HG03439 (cell line): Measurements from ENCODE around the gene NDFIP1.

Experiments used
- ATAC-seq: cut with Tn5 transposase; IDR thresholded peaks from one replicate; pipeline ENCODE4 v1.9.1; 2021; ENCODE audit warnings: mild to moderate bottlenecking, moderate library complexity; ENCODE audit not compliant: unreplicated experiment

The NDFIP1 gene

GRCh38 chr5:142091012-142091411, 17.6 kb upstream of the NDFIP1 start:
- ATAC-seq, result no peak

- no peak for ATAC-seq
Observed at GRCh38 chr5:142091922-142092321, 16.7 kb upstream of the NDFIP1 start.

DNA sequence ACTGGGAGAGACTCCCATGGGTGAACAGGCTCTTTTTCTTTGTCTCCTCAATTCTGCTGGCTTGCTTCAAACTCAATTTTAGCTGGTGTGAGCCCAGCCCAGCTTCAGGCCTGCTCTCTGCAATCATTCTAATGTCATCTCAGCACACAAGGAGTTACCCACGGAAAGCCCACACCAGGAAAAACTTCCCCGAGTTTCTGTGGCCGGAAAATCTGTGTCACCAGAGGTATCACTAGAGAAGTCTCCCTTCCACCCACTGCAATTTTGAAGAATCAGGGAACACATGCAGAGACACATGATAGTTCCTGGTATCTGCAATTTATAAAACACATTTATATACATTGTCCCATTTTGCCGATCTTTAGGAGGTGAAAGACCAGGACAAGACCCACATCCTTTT, 13.5 kb upstream of the NDFIP1 start:
- no peak for ATAC-seq

GRCh38 chr5:142095651-142096330, 12.8 kb upstream of the NDFIP1 start:
- ATAC-seq, result no peak

DNA sequence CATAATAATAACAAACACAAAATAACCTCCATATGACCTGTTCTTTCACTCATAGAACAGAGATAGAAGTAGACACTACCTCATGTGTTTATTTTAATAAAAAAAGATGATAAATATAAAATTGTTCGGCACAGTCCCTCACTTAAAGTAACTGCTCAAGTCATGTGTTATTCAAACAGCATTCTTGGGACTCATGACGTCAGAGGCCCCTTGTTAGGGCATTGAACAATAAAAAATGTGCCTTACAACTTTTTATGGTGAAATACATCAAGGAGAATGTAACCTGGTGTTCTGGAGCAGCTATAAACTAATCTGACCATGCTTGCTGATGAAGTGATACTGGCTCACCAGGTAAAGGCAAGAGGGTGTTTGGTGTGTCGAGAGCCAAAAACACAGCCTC, 12.2 kb upstream of the NDFIP1 start:
- no peak for ATAC-seq

GRCh38 chr5:142097681-142098080, 10.9 kb upstream of the NDFIP1 start:
- ATAC-seq, result no peak

DNA sequence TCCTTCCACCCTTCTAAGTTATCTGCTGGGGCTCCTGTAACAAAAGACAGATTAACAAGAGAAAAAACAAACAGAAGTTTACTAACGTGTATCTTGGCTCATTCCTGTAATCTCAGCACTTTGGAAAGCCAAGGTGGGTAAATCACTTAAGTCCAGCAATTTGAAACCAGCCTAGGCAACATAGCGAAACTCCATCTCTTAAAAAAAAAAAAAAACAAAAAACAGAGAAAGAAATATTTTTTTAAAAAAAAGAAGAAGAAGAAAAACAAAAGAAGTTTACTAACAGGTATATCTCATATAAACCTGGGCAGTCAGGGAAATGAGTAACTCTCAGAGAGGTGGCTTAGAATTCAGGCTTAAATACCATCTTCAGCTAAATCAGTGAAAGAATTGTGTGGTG, 10.3 kb upstream of the NDFIP1 start:
- ATAC-seq, result no peak

GRCh38 chr5:142098931-142099330, 9.6 kb upstream of the NDFIP1 start:
- ATAC-seq, result no peak

- ATAC-seq, result no peak
Observed at GRCh38 chr5:142100307-142100706, 8.3 kb upstream of the NDFIP1 start.

DNA sequence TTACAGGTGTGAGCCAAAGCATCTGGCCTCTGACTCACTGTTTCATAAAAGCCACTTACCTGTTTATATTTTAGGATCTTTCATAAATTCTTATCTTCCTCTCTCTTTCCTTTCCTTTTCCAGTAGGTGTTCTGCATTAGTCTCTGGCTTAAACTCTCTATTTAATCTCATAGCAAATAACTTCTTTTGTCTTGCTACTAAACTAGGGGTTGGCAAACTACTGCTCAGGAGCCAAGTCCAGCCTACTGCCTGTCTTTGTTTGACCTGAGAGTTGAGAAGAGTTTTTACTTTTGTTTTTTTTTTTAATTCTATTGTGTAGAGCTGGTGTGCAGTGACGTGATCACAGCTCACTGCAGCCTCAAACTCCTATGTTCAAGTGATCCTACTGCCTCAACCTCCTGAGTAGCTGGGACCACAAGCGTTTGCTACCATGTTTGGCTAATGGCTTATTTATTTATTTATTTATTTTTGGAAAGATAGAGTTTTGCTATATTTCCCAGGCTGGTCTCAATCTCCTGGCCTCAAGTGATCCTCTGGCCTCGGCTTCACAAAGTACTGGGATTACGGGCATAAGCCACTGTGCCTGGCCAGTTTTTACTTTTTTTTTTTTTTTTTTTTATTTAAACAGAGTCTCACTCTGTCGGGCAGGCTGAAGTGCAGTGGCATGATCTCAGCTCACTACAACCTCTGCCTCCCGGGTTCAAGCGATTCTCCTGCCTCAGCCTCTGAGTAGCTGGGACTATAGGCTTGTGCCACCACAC, 5.4 kb upstream of the NDFIP1 start:
- ATAC-seq, result no peak

- no peak for ATAC-seq
Observed at GRCh38 chr5:142104491-142104890, 4.1 kb upstream of the NDFIP1 start.

GRCh38 chr5:142106061-142106460, 2.5 kb upstream of the NDFIP1 start:
- ATAC-seq, result no peak

DNA sequence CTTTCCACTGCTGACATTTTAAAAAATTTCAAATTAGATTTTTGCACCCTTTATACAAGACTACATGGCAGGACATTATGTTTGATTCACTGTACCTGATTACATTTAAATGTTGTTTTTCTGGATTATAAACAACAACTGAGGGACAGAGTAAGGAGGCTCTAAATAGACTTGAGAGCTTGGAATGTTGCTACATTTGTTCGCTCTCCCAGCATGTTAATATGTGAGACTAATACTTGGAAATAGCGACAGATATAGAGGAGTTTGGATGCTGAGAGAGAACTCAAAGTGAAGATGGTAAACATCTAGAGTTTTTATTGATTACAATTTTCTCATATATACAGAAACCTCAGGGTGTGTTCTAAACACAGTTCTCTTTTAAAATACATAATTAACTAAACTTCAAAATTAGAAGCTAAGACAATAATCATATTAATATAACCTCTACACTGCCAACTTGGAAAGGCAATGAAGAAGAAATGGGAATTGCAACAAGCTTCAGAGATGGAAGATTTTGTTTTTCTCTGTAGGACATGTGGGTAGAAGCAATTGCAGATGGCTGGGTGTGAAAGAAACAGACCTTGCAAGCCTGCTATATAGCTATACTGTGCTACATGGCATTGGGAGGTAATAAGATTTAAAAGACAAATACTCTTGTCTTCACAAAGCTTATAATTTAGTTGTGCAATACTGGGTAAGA, 1.4 kb upstream of the NDFIP1 start:
- ATAC-seq, result no peak

- no peak for ATAC-seq
Observed at GRCh38 chr5:142107736-142108431, 695 bp upstream of the NDFIP1 start.

- ATAC-seq, result no peak
Observed at GRCh38 chr5:142109331-142110045, 909 bp downstream of the NDFIP1 start.

- no peak for ATAC-seq
Observed at GRCh38 chr5:142110046-142110531, 1.5 kb downstream of the NDFIP1 start.

DNA sequence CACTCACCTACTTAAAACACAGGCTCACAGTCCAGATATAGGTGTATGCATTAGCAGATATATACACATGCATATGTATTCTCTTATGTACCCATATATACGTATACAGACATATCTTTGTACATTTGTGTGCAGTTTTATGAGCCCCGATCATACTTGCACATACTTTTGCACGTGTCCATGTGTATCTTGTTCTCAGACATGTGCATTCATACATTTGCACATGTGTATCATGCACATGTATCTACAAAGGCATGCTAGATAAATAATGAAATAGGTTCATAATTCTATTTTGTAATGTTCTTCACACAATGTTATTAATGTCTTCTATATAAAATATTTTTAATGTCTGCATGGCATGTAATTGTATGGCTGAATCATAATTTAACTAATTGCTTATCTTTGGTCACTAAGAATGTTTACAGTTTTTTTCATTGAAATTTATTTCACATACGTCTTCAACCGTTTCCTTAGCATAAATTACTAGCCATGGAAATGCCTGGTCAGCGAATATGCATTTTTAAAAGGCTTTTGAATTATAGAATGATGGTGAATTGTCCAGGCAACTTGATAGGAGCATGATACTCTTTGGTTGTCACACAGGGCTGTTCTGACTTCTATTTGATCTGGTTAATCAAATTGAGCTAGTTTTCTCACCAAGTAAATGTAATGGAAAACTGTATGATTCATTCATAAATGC, 2.6 kb downstream of the NDFIP1 start:
- no peak for ATAC-seq

GRCh38 chr5:142114687-142115086, 6.1 kb downstream of the NDFIP1 start:
- no peak for ATAC-seq

DNA sequence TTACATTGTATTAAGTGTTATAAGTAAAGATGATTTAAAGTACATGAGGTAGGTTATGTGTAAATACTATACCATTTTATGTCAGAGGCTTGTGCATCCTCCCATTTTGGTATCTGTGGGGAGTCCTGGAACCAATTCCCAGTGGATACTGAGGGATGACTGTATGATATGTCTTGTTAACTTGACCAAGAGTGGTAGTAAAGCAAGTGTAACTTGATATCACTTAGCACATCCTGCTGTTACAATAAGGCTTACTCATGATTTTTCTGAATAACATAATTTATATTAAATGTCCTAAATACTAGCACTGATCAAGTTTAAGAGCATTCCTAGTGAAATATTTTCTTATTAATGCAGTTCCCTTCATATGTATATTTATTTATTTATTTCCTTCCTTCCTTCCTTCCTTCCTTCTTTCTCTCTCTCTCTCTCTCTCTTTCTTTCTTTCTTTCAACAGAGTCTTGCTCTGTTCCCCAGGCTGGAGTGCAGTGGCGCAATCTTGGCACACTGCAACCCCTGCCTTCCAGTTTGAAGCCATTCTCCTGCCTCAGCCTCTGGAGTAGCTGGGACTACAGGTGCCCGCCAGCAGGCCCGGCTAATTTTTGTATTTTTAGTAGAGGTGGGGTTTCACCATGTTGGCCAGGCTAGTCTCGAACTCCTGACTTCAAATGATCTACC, 7.5 kb downstream of the NDFIP1 start:
- no peak for ATAC-seq
